Transverse colon (tissue), 3 donors: ENCODE measurements around the gene PSORS1C1.

Source experiments
- POLR2A ChIP-seq: fragments of 450-650 bp; IDR thresholded peaks from one replicate; pipeline ENCODE4 v1.6.1; 2016; ENCODE audit warnings: antibody characterized with exemption, mild to moderate bottlenecking, moderate library complexity
- TF ChIP-seq, protein P1 (sequence below), 5 experiments: fragments of 200-600 bp in 3 of 5; fragments of 450-650 bp in 2 of 5; sonication (generic) in 3 of 5; IDR thresholded peaks; 1 replicate in 2 of 5; 2 replicates in 3 of 5; pipeline ENCODE4 v1.5.1; 2016 to 2017; ENCODE audit warnings: antibody characterized with exemption in 5 of 5, inconsistent platforms in 3 of 5, mild to moderate bottlenecking in 2 of 5, moderate library complexity in 1 of 5

DNA sequence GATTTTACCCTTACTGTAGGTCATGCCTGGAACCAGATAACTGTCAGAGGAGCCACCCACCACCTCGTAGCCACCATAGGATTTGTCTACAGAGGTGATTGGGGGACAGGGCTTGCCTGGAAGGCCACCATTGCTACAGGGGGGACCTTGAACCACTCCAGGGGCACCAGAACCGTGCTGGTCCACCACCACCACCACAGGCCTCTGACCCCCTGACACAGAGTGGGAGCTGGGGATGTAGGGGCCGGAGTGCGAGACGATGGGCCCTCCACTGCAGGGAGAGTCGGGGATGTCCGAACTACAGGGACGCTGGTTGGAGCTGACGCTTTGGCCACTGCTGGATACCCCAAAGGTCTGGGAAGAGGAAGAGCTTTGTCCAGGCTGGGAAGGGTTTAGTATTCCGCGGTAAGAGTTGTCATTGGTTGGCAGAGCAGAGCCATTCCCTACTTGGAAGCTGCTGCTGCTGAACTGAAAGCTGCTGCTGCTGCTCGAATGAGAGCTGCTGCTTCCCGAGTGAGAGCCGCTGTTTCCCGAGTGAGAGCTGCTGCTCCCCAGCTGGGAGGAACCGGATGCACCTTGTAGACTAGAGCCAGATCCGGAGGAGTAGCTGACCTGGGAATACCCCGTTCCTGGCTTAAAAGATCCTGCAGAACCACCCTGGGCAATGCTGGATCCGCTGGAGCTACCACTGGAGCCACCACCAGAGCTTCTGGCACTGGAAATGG lies 2.2 kb downstream of the PSORS1C1 start:
- TF ChIP-seq, protein P1, sequence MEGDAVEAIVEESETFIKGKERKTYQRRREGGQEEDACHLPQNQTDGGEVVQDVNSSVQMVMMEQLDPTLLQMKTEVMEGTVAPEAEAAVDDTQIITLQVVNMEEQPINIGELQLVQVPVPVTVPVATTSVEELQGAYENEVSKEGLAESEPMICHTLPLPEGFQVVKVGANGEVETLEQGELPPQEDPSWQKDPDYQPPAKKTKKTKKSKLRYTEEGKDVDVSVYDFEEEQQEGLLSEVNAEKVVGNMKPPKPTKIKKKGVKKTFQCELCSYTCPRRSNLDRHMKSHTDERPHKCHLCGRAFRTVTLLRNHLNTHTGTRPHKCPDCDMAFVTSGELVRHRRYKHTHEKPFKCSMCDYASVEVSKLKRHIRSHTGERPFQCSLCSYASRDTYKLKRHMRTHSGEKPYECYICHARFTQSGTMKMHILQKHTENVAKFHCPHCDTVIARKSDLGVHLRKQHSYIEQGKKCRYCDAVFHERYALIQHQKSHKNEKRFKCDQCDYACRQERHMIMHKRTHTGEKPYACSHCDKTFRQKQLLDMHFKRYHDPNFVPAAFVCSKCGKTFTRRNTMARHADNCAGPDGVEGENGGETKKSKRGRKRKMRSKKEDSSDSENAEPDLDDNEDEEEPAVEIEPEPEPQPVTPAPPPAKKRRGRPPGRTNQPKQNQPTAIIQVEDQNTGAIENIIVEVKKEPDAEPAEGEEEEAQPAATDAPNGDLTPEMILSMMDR (IDR thresholded peaks at IDR 0.05): no peak
- no peak for TF ChIP-seq POLR2A
